NCI-H748 (cell line): Measurements from ENCODE around the gene PRSS1.

Source experiments
- DNase-seq: peaks from one replicate; lab custom pipeline; 2025; ENCODE audit not compliant: unreplicated experiment; lab: John Stamatoyannopoulos, UW

PRSS1 gene

DNA sequence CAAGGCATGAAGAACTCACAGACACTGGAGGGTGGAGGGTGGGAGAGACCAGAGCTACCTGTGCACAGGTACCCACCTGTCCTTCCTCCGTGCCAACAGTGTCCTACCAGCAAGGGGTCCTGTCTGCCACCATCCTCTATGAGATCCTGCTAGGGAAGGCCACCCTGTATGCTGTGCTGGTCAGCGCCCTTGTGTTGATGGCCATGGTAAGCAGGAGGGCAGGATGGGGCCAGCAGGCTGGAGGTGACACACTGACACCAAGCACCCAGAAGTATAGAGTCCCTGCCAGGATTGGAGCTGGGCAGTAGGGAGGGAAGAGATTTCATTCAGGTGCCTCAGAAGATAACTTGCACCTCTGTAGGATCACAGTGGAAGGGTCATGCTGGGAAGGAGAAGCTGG, 43.3 kb downstream of the PRSS1 start:
- DNase-seq, result no peak

- no peak for DNase-seq
These were observed 43.9 kb downstream of the PRSS1 start for GRCh38 chr7:142793156-142793555.

DNA sequence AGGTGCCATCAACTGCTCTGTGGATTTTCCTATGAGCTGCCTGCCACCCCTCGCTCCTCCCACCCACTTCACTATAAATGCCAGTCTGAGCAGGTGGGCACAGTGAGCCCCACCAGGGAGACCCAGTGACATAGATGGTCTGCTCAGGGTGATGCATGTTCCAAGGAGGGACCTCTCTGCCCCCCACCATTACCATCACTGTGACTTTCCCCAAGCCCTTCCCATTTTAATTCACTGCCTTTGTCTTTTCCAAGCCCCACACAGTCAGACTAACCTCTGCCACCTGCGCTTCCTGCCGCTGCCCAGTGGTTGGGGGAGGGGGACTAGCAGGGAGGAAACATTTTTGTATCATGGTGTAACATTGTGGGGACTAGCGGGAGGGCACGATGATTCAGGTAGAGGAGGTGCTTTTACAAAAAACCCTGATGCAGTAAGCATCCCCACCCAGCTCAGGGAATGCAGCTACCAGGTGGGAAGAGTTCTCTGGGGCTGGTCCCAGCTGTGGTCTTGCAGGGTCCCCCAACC, 46.1 kb downstream of the PRSS1 start:
- peak; percentile 28 for DNase-seq

- no peak for DNase-seq
These were observed 46.8 kb downstream of the PRSS1 start for GRCh38 chr7:142796001-142796500.

DNA sequence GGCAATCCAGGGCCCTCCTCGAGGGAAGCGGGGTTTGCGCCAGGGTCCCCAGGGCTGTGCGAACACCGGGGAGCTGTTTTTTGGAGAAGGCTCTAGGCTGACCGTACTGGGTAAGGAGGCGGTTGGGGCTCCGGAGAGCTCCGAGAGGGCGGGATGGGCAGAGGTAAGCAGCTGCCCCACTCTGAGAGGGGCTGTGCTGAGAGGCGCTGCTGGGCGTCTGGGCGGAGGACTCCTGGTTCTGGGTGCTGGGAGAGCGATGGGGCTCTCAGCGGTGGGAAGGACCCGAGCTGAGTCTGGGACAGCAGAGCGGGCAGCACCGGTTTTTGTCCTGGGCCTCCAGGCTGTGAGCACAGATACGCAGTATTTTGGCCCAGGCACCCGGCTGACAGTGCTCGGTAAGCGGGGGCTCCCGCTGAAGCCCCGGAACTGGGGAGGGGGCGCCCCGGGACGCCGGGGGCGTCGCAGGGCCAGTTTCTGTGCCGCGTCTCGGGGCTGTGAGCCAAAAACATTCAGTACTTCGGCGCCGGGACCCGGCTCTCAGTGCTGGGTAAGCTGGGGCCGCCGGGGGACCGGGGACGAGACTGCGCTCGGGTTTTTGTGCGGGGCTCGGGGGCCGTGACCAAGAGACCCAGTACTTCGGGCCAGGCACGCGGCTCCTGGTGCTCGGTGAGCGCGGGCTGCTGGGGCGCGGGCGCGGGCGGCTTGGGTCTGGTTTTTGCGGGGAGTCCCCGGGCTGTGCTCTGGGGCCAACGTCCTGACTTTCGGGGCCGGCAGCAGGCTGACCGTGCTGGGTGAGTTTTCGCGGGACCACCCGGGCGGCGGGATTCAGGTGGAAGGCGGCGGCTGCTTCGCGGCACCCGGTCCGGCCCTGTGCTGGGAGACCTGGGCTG, 47.5 kb downstream of the PRSS1 start:
- no peak for DNase-seq

- no peak for DNase-seq
These were observed 48.4 kb downstream of the PRSS1 start for GRCh38 chr7:142797391-142798377.

GRCh38 chr7:142798451-142799436, 49.5 kb downstream of the PRSS1 start:
- no peak for DNase-seq

- no peak for DNase-seq
These were observed 50.2 kb downstream of the PRSS1 start for GRCh38 chr7:142799437-142799835.

GRCh38 chr7:142800088-142800487, 50.8 kb downstream of the PRSS1 start:
- DNase-seq, result no peak

DNA sequence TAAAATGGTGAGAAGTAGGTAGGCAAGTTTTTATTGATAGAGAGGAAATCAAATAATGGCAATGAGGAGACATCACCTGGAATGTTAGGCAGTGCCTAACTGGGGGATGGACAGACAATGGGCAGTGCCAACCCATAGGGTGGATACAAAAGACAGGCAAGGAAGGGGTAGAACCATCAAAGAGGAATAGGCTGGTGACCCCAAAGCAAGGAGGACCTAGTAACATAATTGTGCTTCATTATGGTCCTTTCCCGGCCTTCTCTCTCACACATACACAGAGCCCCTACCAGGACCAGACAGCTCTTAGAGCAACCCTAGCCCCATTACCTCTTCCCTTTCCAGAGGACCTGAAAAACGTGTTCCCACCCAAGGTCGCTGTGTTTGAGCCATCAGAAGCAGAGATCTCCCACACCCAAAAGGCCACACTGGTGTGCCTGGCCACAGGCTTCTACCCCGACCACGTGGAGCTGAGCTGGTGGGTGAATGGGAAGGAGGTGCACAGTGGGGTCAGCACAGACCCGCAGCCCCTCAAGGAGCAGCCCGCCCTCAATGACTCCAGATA, 51.5 kb downstream of the PRSS1 start:
- DNase-seq, result no peak

GRCh38 chr7:142801601-142802295, 52.5 kb downstream of the PRSS1 start:
- no peak for DNase-seq

DNA sequence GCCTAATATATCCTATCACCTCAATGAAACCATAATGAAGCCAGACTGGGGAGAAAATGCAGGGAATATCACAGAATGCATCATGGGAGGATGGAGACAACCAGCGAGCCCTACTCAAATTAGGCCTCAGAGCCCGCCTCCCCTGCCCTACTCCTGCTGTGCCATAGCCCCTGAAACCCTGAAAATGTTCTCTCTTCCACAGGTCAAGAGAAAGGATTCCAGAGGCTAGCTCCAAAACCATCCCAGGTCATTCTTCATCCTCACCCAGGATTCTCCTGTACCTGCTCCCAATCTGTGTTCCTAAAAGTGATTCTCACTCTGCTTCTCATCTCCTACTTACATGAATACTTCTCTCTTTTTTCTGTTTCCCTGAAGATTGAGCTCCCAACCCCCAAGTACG, 53.0 kb downstream of the PRSS1 start:
- DNase-seq, result no peak
